ENCODE measurements around the gene TTLL1. TPM values are rescaled to one million over a fixed set of nuclear protein-coding genes. Genes with fewer than 3 reads are reported as not detected.
A peak's percentile ranks its signal among the peaks of the same experiment; 100 is the strongest.

Gene TTLL1
- total and polyA plus RNA-seq, 9 of the 15 experiments (the other 6 are each of a cell fraction or from before 2014, with no cell fraction given) = 0.06 to 0.85 (median 0.17) TPM

GRCh38 chr22:43128928-43129424 lies 39.8 kb upstream of the TTLL1 start (continued):
- TF ChIP-seq RCOR1 (IDR thresholded peaks at IDR 0.05; ENCODE audit: borderline replicate concordance in 1 of 2, low read depth in 2 of 2, low read length in 2 of 2) = 0 out of 4 replicates have a peak, but pooled peaks of 1 of the 2 experiments have one; percentile 15

GRCh38 chr22:43128116-43128515 lies 38.9 kb upstream of the TTLL1 start:
- Histone ChIP-seq H3K4me1 (replicated peaks in 1 of 2; ENCODE audit: control insufficient read depth in 2 of 2, insufficient read depth in 2 of 2, low read length in 2 of 2) (peaks cover 8 to 41% of the 10 kb centered on the region in 2 experiments; a peak in 4 of 5 replicates), H4K20me1 (replicated peaks; ENCODE audit: control insufficient read depth, insufficient read depth, low read length) (no peaks in the 10 kb centered on the region), H3K4me2 (ENCODE audit: insufficient read depth, low read length) (no peak overlapping the region), H3K79me2 (ENCODE audit: control insufficient read depth, insufficient read depth, low read length) (no peaks in the 10 kb centered on the region), H2AFZ (ENCODE audit: low read depth, low read length) (no peak overlapping the region), H3K27ac (ENCODE audit: extremely low read depth, low read depth, low read length) (no peak overlapping the region), H3K9me1 (ENCODE audit: control insufficient read depth, insufficient read depth, low read length) (no peaks in the 10 kb centered on the region), H3K36me3 (ENCODE audit: control insufficient read depth, insufficient read depth, low read length) (peaks cover 13% of the 10 kb centered on the region; the same call in 1 of the 3 replicates), H3K9ac (ENCODE audit: insufficient read depth in 1 of 2, low read depth in 2 of 2, low read length in 2 of 2) (no peak overlapping the region), H3K4me3 (no peak overlapping the region), H3K9me3 (replicated peaks; ENCODE audit: control insufficient read depth, insufficient read depth, low read depth, low read length) (no peaks in the 10 kb centered on the region), H3K27me3 (ENCODE audit: control insufficient read depth in 2 of 2, insufficient read depth in 2 of 2, low read length in 2 of 2) (no peaks in the 10 kb centered on the region)
- ChIA-PET POLR2A (no interaction called here), CTCF (ENCODE audit: low intra/inter-chr PET ratio) (no interaction called here)
- FAIRE-seq = no peak
- TF ChIP-seq ZBTB33 (CRISPR knock-in tag; IDR thresholded peaks at IDR 0.05) (peak; percentile 91), RAD51 (IDR thresholded peaks at IDR 0.05; ENCODE audit: borderline replicate concordance, low read depth) (no peak), U2AF1 (optimal IDR thresholded peaks at IDR 0.05; ENCODE audit: low read depth, low read length) (no peak), KAT8 (IDR thresholded peaks at IDR 0.05; ENCODE audit: low read depth) (no peak), POLR2G (IDR thresholded peaks at IDR 0.05; ENCODE audit: low read depth, low read length) (peak; percentile 11; the same call in 1 of the 2 replicates), OTX1 (CRISPR knock-in tag; IDR thresholded peaks at IDR 0.05) (no peak), THRB (CRISPR knock-in tag; conservative IDR thresholded peaks at IDR 0.05) (no peak), STAG1 (CRISPR knock-in tag; IDR thresholded peaks at IDR 0.05; ENCODE audit: borderline replicate concordance) (no peak), ZNF740 (CRISPR knock-in tag; IDR thresholded peaks at IDR 0.05) (0 out of 2 replicates have a peak, but pooled peaks have one; percentile 19), ZNF740 (tag; IDR thresholded peaks at IDR 0.05) (no peak), TEAD4 (IDR thresholded peaks at IDR 0.05; ENCODE audit: low read length) (no peak), TEAD4 (CRISPR knock-in tag; IDR thresholded peaks at IDR 0.05; ENCODE audit: borderline replicate concordance) (no peak)
- 64% methylated on average over 8 of the region's 13 CpGs for WGBS (ENCODE audit: insufficient coverage, low coverage, missing lambda C conversion rate)
- intact Hi-C loops (cut with micrococcal nuclease) = no loop called here
- in situ Hi-C loops (cut with MboI) = no loop called here
- BruUV-seq (replicated peaks) = no TSS peak
- ATAC-seq = no peak
- no peak for DNase-seq (ENCODE audit: extremely low read depth in 1 of 4, low spot score in 3 of 4)

Data from K562 (cell line).